Activated T-cell treated with anti-CD3 and anti-CD28 coated beads for 4 hours (primary cell): ENCODE measurements around the gene EZH2.

Source experiments
- DNase-seq: peaks from one replicate; pipeline ENCODE4 v3.0.0-alpha.2; 2020

Gene EZH2

GRCh38 chr7:148898845-148899484 lies 14.9 kb upstream of the EZH2 start:
- no peak for DNase-seq

GRCh38 chr7:148894591-148894990 lies 10.5 kb upstream of the EZH2 start:
- no peak for DNase-seq

GRCh38 chr7:148893071-148893470 lies 9.0 kb upstream of the EZH2 start:
- DNase-seq: no peak

GRCh38 chr7:148888300-148888699 lies 4.2 kb upstream of the EZH2 start:
- no peak for DNase-seq

- DNase-seq: no peak
Measured at GRCh38 chr7:148886844-148887243, 2.8 kb upstream of the EZH2 start.

GRCh38 chr7:148884299-148885022 lies 370 bp upstream of the EZH2 start:
- peak; percentile 86 for DNase-seq

- peak; percentile 38 for DNase-seq
Measured at GRCh38 chr7:148883266-148884048, 634 bp downstream of the EZH2 start.

- DNase-seq: no peak
Measured at GRCh38 chr7:148882841-148883265, 1.2 kb downstream of the EZH2 start.

GRCh38 chr7:148882192-148882591 lies 1.9 kb downstream of the EZH2 start:
- no peak for DNase-seq

- no peak for DNase-seq
Measured at GRCh38 chr7:148878317-148878716, 5.8 kb downstream of the EZH2 start.

GRCh38 chr7:148877517-148877916 lies 6.6 kb downstream of the EZH2 start:
- no peak for DNase-seq

- no peak for DNase-seq
Measured at GRCh38 chr7:148872188-148872587, 11.9 kb downstream of the EZH2 start.

- DNase-seq: no peak
Measured at GRCh38 chr7:148871551-148871950, 12.5 kb downstream of the EZH2 start.

GRCh38 chr7:148871030-148871429 lies 13.1 kb downstream of the EZH2 start:
- DNase-seq: no peak

GRCh38 chr7:148868378-148868674 lies 15.8 kb downstream of the EZH2 start:
- no peak for DNase-seq

- DNase-seq: no peak
Measured at GRCh38 chr7:148867596-148868377, 16.3 kb downstream of the EZH2 start.

- no peak for DNase-seq
Measured at GRCh38 chr7:148866362-148866761, 17.7 kb downstream of the EZH2 start.

GRCh38 chr7:148865283-148865682 lies 18.8 kb downstream of the EZH2 start:
- DNase-seq: no peak

GRCh38 chr7:148863324-148863723 lies 20.8 kb downstream of the EZH2 start:
- no peak for DNase-seq

GRCh38 chr7:148862481-148862880 lies 21.6 kb downstream of the EZH2 start:
- no peak for DNase-seq

- no peak for DNase-seq
Measured at GRCh38 chr7:148858489-148858888, 25.6 kb downstream of the EZH2 start.

GRCh38 chr7:148856891-148857290 lies 27.2 kb downstream of the EZH2 start:
- no peak for DNase-seq

GRCh38 chr7:148856578-148856881 lies 27.6 kb downstream of the EZH2 start:
- no peak for DNase-seq

- no peak for DNase-seq
Measured at GRCh38 chr7:148854983-148855382, 29.1 kb downstream of the EZH2 start.
